Esophagus squamous epithelium (tissue), 5 donors: ENCODE results near the gene ATXN1. TPM values are rescaled to one million over a fixed set of nuclear protein-coding genes. Genes with fewer than 3 reads are reported as not detected.

Experiments used
- DNase-seq: peaks from one replicate; lab custom pipeline; 2025; lab: John Stamatoyannopoulos, UW
- H3K27ac ChIP-seq, 4 donors: fragments of 200-600 bp; sonication (generic); one replicate each; pipeline ENCODE4 v1.5.1; 2016 to 2019; ENCODE audit warnings: mild to moderate bottlenecking in 1 of 4
- H3K27me3 ChIP-seq, 4 donors: fragments of 200-600 bp; sonication (generic); 1 replicate in 3 of 4; 2 replicates in 1 of 4; pipeline versions ENCODE4 v1.5.1 to v1.6.0; 2017 to 2021; ENCODE audit warnings: antibody characterized with exemption in 1 of 4
- H3K36me3 ChIP-seq, 3 donors: fragments of 200-600 bp; sonication (generic); one replicate each; pipeline ENCODE4 v1.5.1; 2016 to 2019
- H3K4me1 ChIP-seq, 3 donors: fragments of 200-600 bp; sonication (generic); one replicate each; pipeline ENCODE4 v1.5.1; 2017 to 2019
- H3K4me3 ChIP-seq, 4 donors: fragments of 200-600 bp; sonication (generic); 1 replicate in 3 of 4; 2 replicates in 1 of 4; pipeline ENCODE4 v1.5.1; 2016 to 2019; ENCODE audit warnings: mild to moderate bottlenecking in 2 of 4, moderate library complexity in 1 of 4
- H3K9me3 ChIP-seq, 3 donors: fragments of 200-600 bp; sonication (generic); one replicate each; pipeline ENCODE4 v1.5.1; 2016 to 2019
- CTCF ChIP-seq, 6 experiments: fragments of 450-650 bp in 4 of 6; fragments of 200-600 bp in 2 of 6; sonication (generic) in 2 of 6; IDR thresholded peaks; one replicate each; pipeline ENCODE4 v1.5.1; 2016 to 2019; ENCODE audit warnings: antibody characterized with exemption in 6 of 6, mild to moderate bottlenecking in 4 of 6, moderate library complexity in 4 of 6
- POLR2A ChIP-seq, 4 donors: fragments of 450-650 bp; IDR thresholded peaks; one replicate each; pipeline ENCODE4 v1.6.1; 2017; ENCODE audit warnings: antibody characterized with exemption in 4 of 4, mild to moderate bottlenecking in 4 of 4, moderate library complexity in 3 of 4
- WGBS, 2 donors: methylation state at CpG; one replicate each; pipeline ENCODE4 v1.1.5; 2018; 5-methylcytosine and 5-hydroxymethylcytosine counted together
- intact Hi-C: fragments of 100-400 bp; cut with DNase I; formaldehyde crosslinking; loops from one replicate; pipeline ENCODE4 v1.15.0; 2022
- total RNA-seq, 4 donors: library from RNA; depleted of rRNA; stranded (reverse); fragments of >200 nt; gene quantifications; one replicate each; pipeline ENCODE4 v1.1.0, GENCODE V29; 2016
- donor health status: DM: yes; HTN: yes; CAD: no.

ATXN1 gene
- total RNA-seq, 4 donors from 2014 or later: 17.5 to 50.5 (median 28.5) TPM

GRCh38 chr6:16473908-16474771 is 287.1 kb downstream of the ATXN1 start:
- H3K27ac ChIP-seq: no peak overlapping the region
- 80 to 85% methylated on average over 1 of the region's 1 CpG for WGBS, 2 donors

GRCh38 chr6:16473184-16473907 is 287.9 kb downstream of the ATXN1 start:
- no peak for DNase-seq
- Histone ChIP-seq H3K4me3 (no peak overlapping the region), H3K4me1 (peaks cover 6 to 32% (median 8%) of the 10 kb centered on the region in 3 donors), H3K27me3 (no peaks in the 10 kb centered on the region), H3K27ac (no peak overlapping the region), H3K9me3 (no peaks in the 10 kb centered on the region), H3K36me3 (no peaks in the 10 kb centered on the region)
- intact Hi-C loops: no loop called here
- TF ChIP-seq CTCF (IDR thresholded peaks at IDR 0.05) (no peak), POLR2A (IDR thresholded peaks at IDR 0.05) (no peak)
- 81 to 84% methylated on average over 10 of the region's 10 CpGs for WGBS, 2 donors

More at GRCh38 chr6:16473908-16474771, 287.1 kb downstream of the ATXN1 start:
- H3K4me1 ChIP-seq: peaks cover 6 to 40% (median 8%) of the 10 kb centered on the region in 3 donors
- TF ChIP-seq CTCF (IDR thresholded peaks at IDR 0.05): no peak
- TF ChIP-seq POLR2A (IDR thresholded peaks at IDR 0.05): no peak
- no peaks in the 10 kb centered on the region for H3K27me3 ChIP-seq
- H3K36me3 ChIP-seq: no peaks in the 10 kb centered on the region
- no peak overlapping the region for H3K4me3 ChIP-seq
- DNase-seq: no peak
- H3K9me3 ChIP-seq: no peaks in the 10 kb centered on the region
- intact Hi-C loops: no loop called here

GRCh38 chr6:16472349-16473069 is 288.8 kb downstream of the ATXN1 start:
- DNase-seq: no peak
- Histone ChIP-seq H3K4me1 (peaks cover 3 to 23% (median 6%) of the 10 kb centered on the region in 3 donors), H3K27me3 (no peaks in the 10 kb centered on the region), H3K27ac (peak overlapping the region in 2 of 4 donors; percentile 14 to 21), H3K4me3 (no peak overlapping the region), H3K36me3 (no peaks in the 10 kb centered on the region), H3K9me3 (no peaks in the 10 kb centered on the region)
- 51 to 70% methylated on average over 3 of the region's 3 CpGs for WGBS, 2 donors
- intact Hi-C loops: no loop called here
- TF ChIP-seq POLR2A (IDR thresholded peaks at IDR 0.05) (no peak), CTCF (IDR thresholded peaks at IDR 0.05) (no peak)

GRCh38 chr6:16471910-16472297 is 289.4 kb downstream of the ATXN1 start:
- Histone ChIP-seq H3K27ac (no peak overlapping the region), H3K36me3 (no peaks in the 10 kb centered on the region), H3K27me3 (no peaks in the 10 kb centered on the region), H3K4me1 (peaks cover 2 to 18% (median 6%) of the 10 kb centered on the region in 3 donors), H3K4me3 (no peak overlapping the region), H3K9me3 (no peaks in the 10 kb centered on the region)
- intact Hi-C loops: no loop called here
- WGBS, 2 donors: 73 to 80% methylated on average over 3 of the region's 3 CpGs
- no peak for DNase-seq
- TF ChIP-seq CTCF (IDR thresholded peaks at IDR 0.05) (no peak), POLR2A (IDR thresholded peaks at IDR 0.05) (no peak)
